Loucy (cell line): Measurements from ENCODE around the gene PANX3.

Experiments
- H2AFZ ChIP-seq: fragments of 200-600 bp; sonication (generic); 2 replicates; pipeline ENCODE4 v1.6.0; 2016; ENCODE audit warnings: antibody characterized with exemption, mild to moderate bottlenecking, low read length, moderate library complexity
- H3F3A ChIP-seq: fragments of 200-600 bp; 2 replicates; pipeline ENCODE4 v1.6.0; 2016; ENCODE audit warnings: antibody characterized with exemption, low read depth, mild to moderate bottlenecking
- H3K27me3 ChIP-seq: fragments of 200-600 bp; sonication (generic); 2 replicates; pipeline ENCODE4 v1.6.1; 2014; ENCODE audit warnings: low read length, mild to moderate bottlenecking; ENCODE audit not compliant: insufficient read depth, poor library complexity, severe bottlenecking
- H3K36me3 ChIP-seq: fragments of 200-600 bp; sonication (generic); 2 replicates; pipeline ENCODE4 v1.6.1; 2016; ENCODE audit warnings: low read length; ENCODE audit not compliant: insufficient read depth
- H3K4me1 ChIP-seq: fragments of 200-600 bp; sonication (generic); 2 replicates; pipeline ENCODE4 v1.5.1; 2014; ENCODE audit warnings: low read length, mild to moderate bottlenecking; ENCODE audit not compliant: insufficient read depth, poor library complexity, severe bottlenecking
- H3K4me2 ChIP-seq: fragments of 200-600 bp; sonication (generic); 2 replicates; pipeline ENCODE4 v1.6.0; 2014; ENCODE audit warnings: antibody characterized with exemption, low read length, low read depth, mild to moderate bottlenecking; ENCODE audit not compliant: poor library complexity, severe bottlenecking
- H3K4me3 ChIP-seq: fragments of 200-600 bp; sonication (generic); 2 replicates; pipeline ENCODE4 v1.5.1; 2014; ENCODE audit warnings: low read length, mild to moderate bottlenecking, mixed read lengths; ENCODE audit not compliant: poor library complexity, severe bottlenecking
- H3K79me2 ChIP-seq: fragments of 200-600 bp; sonication (generic); 2 replicates; pipeline ENCODE4 v1.6.1; 2014; ENCODE audit warnings: low read length; ENCODE audit not compliant: insufficient read depth
- H3K9ac ChIP-seq: fragments of 200-600 bp; sonication (generic); 2 replicates; pipeline ENCODE4 v1.6.0; 2014; ENCODE audit warnings: mild to moderate bottlenecking, low read depth, low read length, moderate library complexity; ENCODE audit not compliant: poor library complexity, severe bottlenecking
- H3K9me2 ChIP-seq: fragments of 200-600 bp; sonication (generic); replicated peaks from 2 replicates; pipeline ENCODE4 v1.6.1; 2016; ENCODE audit warnings: low read depth, low read length, mixed read lengths
- H3K9me3 ChIP-seq: fragments of 200-600 bp; sonication (generic); 2 replicates; pipeline ENCODE4 v1.6.1; 2014; ENCODE audit warnings: mild to moderate bottlenecking, antibody characterized with exemption, low read length, low read depth; ENCODE audit not compliant: insufficient read depth
- H4K20me1 ChIP-seq: fragments of 200-600 bp; sonication (generic); 2 replicates; pipeline ENCODE4 v1.6.0; 2014; ENCODE audit warnings: antibody characterized with exemption, low read length, mild to moderate bottlenecking; ENCODE audit not compliant: insufficient read depth, poor library complexity, severe bottlenecking
- CTCF ChIP-seq: fragments of 200-600 bp; sonication (generic); conservative IDR thresholded peaks from 2 replicates; pipeline ENCODE4 v1.5.1; 2014; ENCODE audit warnings: mild to moderate bottlenecking, antibody characterized with exemption, low read length
- EZH2phosphoT487 ChIP-seq: fragments of 200-600 bp; IDR thresholded peaks from 2 replicates; pipeline ENCODE4 v1.6.1; 2018; ENCODE audit warnings: antibody characterized with exemption, mild to moderate bottlenecking, moderate library complexity, borderline replicate concordance

PANX3 gene

GRCh38 chr11:124643042-124643604, 31.9 kb downstream of the PANX3 start:
- Histone ChIP-seq H3K36me3 (no peaks in the 10 kb centered on the region), H3K79me2 (no peaks in the 10 kb centered on the region), H3K9ac (no peak overlapping the region), H3F3A (no peaks in the 10 kb centered on the region), H4K20me1 (no peaks in the 10 kb centered on the region), H3K9me2 (no peaks in the 10 kb centered on the region), H3K27me3 (no peaks in the 10 kb centered on the region), H3K4me1 (peaks cover 14% of the 10 kb centered on the region), H2AFZ (peak overlapping the region; percentile 73; the same call in 1 of the 2 replicates), H3K4me3 (no peak overlapping the region), H3K4me2 (peak overlapping the region; percentile 37), H3K9me3 (no peaks in the 10 kb centered on the region)
- no peak for TF ChIP-seq CTCF

- peak overlapping the region; percentile 37 for H3K4me2 ChIP-seq
- no peaks in the 10 kb centered on the region for H3K27me3 ChIP-seq
- H2AFZ ChIP-seq: peak overlapping the region; percentile 73
- H3K79me2 ChIP-seq: no peaks in the 10 kb centered on the region
- H4K20me1 ChIP-seq: no peaks in the 10 kb centered on the region
- H3K9me3 ChIP-seq: no peaks in the 10 kb centered on the region
- TF ChIP-seq CTCF (no peak), EZH2phosphoT487 (no peak)
- no peaks in the 10 kb centered on the region for H3F3A ChIP-seq
- no peak overlapping the region for H3K9ac ChIP-seq
- H3K36me3 ChIP-seq: no peaks in the 10 kb centered on the region
- no peaks in the 10 kb centered on the region for H3K9me2 ChIP-seq
- H3K4me3 ChIP-seq: peak overlapping the region; percentile 2
- H3K4me1 ChIP-seq: peaks cover 14% of the 10 kb centered on the region
These were observed 32.6 kb downstream of the PANX3 start for GRCh38 chr11:124643605-124644425.

GRCh38 chr11:124644426-124645280, 33.4 kb downstream of the PANX3 start:
- Histone ChIP-seq H2AFZ (peak overlapping the region; percentile 73), H3K36me3 (no peaks in the 10 kb centered on the region), H3K4me2 (no peak overlapping the region), H3K9me2 (no peaks in the 10 kb centered on the region), H4K20me1 (no peaks in the 10 kb centered on the region), H3K4me1 (peaks cover 14% of the 10 kb centered on the region), H3K9ac (no peak overlapping the region), H3K27me3 (no peaks in the 10 kb centered on the region), H3K4me3 (no peak overlapping the region), H3K9me3 (no peaks in the 10 kb centered on the region), H3K79me2 (no peaks in the 10 kb centered on the region), H3F3A (no peaks in the 10 kb centered on the region)
- TF ChIP-seq EZH2phosphoT487 (no peak), CTCF (peak; percentile 93)
